Epithelial cell of proximal tubule (primary cell): Measurements from ENCODE around the gene NAV2. TPM values are rescaled to one million over a fixed set of nuclear protein-coding genes. Genes with fewer than 3 reads are reported as not detected.

Experiments used
- DNase-seq: peaks from one replicate; pipeline ENCODE4 v3.0.0-alpha.2; 2011; ENCODE audit warnings: low read depth
- H3K4me3 ChIP-seq: 2 replicates; pipeline ENCODE4 v1.5.1; 2011; ENCODE audit warnings: low read depth, mild to moderate bottlenecking, low read length
- total RNA-seq: library from RNA; depleted of rRNA; stranded (reverse); fragments of >200 nt; gene quantifications from 2 replicates; pipeline ENCODE4 v1.2.3, GENCODE V29; 2015
- TF ChIP-seq, protein P1 (sequence below): conservative IDR thresholded peaks from 2 replicates; pipeline ENCODE4 v1.5.1; 2012; ENCODE audit warnings: low read depth, mild to moderate bottlenecking, low read length

Gene NAV2
- total RNA-seq, 1 donor from 2014 or later, result 19.0 TPM

DNA sequence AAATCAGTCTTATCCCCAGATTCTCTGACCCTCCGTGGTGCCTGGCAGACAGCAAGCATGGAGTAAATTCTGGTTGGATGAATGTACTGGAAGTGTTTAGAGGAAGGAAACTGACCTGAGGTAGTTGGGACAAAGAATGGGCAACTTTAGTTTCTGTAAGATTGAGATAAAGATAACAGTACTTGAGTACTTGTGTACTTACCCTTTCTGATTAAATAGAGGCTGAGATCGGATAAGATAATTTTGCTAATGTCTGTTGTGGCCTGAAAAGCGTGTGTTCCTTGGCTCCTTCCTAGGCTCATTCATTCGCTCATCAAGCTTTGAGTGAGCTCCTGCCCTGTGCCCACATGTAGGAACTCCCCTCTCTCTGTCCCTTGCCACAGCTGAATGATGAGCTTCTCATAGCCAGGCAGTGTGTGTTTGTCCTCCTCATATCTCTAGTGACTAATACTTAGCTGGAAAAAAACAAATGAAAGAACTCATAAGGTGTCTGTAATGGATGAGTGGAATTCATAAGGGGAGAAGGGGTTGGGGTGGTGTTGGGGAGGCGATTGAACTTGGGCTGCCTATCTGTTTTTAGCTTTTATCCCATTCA is 329.5 kb downstream of the NAV2 start:
- H3K4me3 ChIP-seq, result no peak overlapping the region
- no peak for DNase-seq
- TF ChIP-seq, protein P1, sequence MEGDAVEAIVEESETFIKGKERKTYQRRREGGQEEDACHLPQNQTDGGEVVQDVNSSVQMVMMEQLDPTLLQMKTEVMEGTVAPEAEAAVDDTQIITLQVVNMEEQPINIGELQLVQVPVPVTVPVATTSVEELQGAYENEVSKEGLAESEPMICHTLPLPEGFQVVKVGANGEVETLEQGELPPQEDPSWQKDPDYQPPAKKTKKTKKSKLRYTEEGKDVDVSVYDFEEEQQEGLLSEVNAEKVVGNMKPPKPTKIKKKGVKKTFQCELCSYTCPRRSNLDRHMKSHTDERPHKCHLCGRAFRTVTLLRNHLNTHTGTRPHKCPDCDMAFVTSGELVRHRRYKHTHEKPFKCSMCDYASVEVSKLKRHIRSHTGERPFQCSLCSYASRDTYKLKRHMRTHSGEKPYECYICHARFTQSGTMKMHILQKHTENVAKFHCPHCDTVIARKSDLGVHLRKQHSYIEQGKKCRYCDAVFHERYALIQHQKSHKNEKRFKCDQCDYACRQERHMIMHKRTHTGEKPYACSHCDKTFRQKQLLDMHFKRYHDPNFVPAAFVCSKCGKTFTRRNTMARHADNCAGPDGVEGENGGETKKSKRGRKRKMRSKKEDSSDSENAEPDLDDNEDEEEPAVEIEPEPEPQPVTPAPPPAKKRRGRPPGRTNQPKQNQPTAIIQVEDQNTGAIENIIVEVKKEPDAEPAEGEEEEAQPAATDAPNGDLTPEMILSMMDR, result no peak

DNA sequence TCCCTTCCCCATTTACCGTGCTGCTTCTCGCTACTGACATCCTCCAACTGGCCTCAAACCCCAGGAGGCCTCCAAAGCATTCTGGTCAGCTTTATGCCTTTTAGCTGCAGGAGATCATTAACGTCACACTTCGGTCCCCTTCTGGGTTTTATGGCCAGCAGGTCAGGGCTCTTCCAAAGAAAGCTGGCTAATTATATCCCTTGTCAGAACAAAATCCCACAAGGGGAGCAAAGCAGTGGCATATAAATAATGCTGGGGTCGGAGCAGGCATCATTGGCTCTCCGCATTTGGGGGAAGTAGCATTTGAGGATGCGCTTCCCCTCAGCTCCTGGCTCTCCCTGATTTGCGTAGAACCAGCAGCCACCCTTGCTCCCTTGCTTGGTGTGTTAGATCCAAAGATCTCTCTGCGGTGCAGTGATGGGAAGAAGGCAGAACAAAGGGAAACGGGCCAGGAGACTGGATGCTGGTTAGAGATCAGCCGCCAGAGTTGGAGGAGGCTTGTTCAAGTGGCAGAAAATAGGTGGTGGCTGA is 330.2 kb downstream of the NAV2 start:
- DNase-seq, result no peak
- TF ChIP-seq, protein P1, result no peak
- H3K4me3 ChIP-seq, result no peak overlapping the region

DNA sequence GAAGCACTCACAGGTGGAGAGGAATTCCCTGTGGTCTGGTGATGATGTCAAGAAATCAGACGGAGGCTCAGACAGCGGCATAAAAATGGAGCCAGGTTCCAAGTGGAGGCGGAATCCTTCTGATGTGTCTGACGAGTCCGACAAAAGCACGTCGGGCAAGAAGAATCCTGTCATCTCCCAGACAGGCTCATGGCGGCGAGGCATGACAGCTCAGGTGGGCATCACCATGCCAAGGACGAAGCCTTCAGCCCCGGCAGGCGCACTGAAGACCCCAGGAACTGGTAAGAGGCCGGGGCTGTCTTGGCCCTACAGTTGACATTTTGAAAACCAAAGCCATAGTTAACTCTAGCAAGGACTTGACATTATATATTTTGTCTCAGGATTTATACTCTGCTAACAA is 331.4 kb downstream of the NAV2 start:
- TF ChIP-seq, protein P1, result no peak
- no peak for DNase-seq
- no peak overlapping the region for H3K4me3 ChIP-seq

DNA sequence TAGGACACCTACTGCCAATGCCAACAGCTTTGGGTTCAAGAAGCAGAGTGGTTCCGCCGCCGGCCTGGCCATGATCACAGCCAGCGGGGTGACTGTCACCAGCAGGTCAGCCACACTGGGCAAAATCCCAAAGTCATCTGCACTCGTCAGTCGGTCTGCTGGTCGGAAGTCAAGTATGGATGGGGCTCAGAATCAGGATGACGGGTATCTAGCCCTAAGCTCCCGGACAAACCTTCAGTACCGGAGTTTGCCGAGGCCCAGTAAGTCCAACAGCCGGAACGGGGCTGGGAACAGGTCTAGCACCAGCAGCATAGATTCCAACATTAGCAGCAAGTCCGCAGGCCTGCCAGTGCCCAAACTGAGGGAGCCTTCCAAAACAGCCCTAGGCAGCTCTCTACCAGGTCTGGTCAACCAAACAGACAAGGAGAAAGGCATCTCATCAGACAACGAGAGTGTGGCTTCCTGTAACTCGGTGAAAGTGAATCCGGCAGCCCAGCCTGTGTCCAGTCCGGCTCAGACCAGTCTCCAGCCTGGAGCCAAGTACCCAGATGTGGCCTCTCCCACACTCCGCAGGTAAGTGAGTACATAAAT is 332.6 kb downstream of the NAV2 start:
- DNase-seq, result no peak
- no peak overlapping the region for H3K4me3 ChIP-seq
- TF ChIP-seq, protein P1, result no peak

DNA sequence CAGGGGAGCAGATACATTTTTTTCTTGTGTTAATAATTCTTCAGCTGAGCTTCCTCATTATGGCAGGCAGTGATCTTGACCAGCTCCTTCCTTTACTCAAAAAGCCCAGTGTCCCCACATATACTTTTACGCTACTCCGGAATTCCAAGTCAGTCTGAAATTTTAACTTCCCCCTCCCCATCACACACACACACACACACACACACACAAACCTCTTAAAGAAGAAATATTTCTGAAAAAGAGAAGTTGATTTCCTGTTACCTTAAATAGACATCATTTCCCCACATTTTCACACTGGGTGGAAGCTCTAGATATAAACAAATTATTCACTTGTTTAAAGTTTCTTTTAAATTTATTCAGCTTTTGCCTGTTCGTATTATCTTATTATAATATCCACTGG is 333.8 kb downstream of the NAV2 start:
- TF ChIP-seq, protein P1, result no peak
- H3K4me3 ChIP-seq, result no peak overlapping the region
- no peak for DNase-seq

DNA sequence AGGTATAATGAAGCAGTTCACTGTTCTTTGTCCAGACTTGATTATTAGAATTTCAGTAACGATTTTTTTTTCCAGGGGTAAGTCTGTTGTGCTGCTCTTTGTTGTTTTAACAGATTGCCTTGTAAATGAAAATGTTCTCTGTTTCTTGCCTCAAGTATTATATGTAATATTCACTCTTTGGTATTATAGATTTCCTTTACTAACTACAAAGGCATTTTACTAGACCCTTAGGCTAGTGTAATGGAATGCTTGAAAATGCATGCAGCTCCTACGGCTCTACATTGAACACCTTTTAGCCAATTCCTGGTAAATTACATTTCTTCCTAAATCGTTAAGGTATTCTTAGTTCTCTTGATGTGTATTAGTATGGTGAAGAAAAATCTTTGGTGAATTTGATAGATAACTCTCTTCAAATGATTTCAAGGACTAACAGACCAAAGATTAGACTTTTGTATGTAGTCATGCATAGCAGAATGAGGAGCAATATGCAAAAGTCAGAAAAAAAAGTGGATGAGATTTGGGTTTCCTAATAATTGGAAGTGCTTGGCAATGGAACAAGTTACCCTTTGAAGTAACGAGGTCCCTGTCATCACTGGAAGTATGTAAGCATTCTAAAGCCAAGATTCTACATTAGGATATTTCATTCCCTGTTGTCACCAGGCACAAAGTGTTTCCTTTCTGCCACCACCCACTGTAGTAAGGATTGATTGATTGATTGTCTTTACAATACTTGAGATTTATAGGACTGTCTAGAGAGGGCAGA is 334.6 kb downstream of the NAV2 start:
- DNase-seq, result no peak
- no peak overlapping the region for H3K4me3 ChIP-seq
- TF ChIP-seq, protein P1, result no peak
